Stimulated activated CD4-positive, alpha-beta T cell treated with anti-CD3 and anti-CD28 coated beads, Interleukin-1b, Interleukin-23, amount 100 ng/mL, for 24 hours (primary cell): ENCODE data around the gene MLIP.
"Not testable (repeated sequence)": the region's sequence is repeated elsewhere in the genome, so short reads cannot be mapped to it uniquely, and the experiment has no call there.

Source experiments
- DNase-seq, 4 experiments: peaks; one replicate each; pipeline ENCODE4 v3.0.0-alpha.2; 2020; ENCODE audit warnings: low read depth in 4 of 4, low spot score in 1 of 4

The MLIP gene

DNA sequence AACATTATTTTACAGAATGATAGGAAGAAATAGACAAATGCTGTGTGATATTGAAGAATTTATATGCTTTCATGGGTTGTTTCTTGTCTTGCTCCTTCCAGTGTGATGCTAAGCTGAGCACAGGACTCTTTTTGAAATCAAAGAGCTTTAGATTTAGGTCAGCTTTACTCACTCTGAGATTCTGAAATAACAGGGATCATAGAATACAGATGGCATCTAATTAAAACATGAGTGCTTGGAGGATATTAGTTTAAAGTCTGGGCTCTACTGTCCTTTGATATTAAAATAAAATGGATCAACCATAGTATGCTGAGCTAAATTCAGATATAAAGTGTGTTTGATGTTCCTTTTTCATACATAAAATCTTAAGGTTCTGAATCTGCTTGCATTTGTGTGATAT is 29.6 kb downstream of the MLIP start:
- no peak for DNase-seq

DNA sequence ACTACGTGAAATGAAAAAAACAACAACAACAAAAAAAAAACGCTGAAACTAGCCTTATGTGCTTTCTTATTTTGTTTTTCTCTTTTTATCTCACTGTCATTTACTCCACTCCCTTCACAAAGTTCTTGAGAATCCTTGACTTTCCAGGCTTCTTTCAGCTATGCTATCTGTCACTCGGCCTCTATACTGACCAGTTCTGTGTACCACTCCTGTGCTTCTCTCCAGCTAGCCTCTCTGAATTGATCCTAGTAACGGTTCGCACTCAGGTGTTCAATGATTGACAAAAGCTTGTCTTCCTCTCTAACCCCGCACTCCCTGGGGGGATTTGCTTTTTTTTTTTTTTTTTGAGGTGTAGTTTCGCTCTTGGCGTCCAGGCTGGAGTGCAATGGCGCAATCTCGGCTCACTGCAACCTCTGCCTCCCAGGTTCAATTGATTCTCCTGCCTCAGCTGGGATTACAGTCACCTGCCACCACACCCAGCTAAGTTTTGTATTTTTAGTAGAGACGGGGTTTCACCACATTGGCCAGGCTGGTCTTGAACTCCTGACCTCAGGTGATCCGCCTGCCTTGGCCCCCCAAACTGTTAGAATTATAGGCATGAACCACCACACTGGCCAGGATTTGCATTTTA is 31.8 kb downstream of the MLIP start:
- no peak for DNase-seq

DNA sequence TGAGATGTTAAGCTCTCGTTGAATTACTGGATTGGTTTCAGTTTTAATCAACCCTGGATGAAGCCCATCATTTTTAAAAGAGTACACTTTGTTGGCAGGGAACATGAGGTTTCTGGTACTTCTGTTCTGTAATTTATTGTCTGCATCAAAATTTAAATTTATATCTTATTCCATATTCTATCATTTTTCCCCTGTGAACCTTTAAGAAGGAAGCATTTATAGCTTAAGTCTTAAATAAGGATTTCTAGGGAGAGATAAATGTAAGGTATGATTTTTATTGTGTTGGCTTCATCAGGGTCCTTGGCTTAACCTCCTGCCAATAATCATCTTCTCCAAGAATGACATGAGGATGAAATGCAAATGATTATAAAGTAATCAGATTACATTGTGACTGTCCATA is 40.6 kb downstream of the MLIP start:
- no peak for DNase-seq

DNA sequence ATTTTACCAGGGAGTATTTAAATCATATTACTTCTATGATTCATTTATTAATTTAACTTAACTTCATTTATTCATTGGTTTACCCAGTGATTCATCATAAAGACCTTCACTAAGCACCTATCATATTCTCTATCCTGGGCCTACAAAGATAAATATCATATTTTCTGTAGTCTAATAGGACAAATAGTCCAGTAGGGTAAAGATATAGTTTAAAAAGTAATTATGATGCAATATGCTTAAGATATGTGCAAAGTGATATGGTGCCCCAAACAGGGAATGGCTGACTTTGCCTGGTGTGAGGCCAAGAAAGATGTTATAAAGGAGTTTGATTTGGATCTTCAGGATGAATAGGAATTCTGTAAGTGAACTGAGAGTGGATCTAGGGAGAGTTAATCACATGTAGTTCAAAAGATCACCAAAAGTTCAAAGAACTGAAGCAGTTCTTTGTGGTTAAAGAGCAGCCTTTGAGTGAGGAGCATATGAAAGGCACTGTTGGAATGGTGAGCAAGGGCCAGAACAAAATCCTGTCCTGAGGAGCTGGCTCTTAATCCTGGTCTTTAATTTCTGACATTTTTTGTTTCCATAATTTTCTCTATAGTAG is 45.5 kb downstream of the MLIP start:
- no peak for DNase-seq

DNA sequence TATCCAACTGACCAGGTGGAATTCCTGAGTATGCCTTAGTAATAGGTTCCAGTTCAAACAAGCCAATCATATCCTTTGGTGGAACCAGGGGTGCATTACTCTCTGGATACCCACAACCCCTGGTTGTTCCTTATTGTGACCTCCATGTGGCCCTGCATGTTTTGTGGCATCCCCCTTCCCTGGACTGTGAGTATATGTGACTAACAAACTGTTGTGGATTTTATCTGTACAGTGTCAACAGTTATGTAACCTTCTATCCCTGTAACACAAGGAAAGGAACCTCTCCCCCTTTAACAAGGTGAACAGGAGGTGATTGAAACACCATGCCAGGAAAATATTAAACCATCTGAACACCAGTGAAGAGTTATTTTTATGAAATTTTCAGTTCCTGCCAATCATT is 46.2 kb downstream of the MLIP start:
- no peak for DNase-seq

DNA sequence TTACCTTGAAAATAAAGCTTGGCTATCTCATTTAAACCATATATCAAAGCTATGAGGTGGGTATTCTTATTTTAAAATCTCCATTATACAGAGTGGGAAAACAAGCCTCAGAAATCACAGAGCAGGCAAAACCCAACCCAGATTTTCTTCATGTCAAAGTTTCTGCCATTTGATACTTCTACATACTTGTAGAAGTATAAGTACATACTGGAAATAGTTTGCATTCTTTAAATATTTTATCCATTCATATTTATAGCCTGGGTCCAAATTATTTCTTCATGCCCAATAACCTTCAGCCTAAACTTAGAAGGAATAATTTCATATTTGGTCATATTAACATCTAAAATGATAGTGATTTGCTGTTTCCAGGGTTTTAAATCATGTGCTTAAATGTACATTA is 61.8 kb downstream of the MLIP start:
- no peak for DNase-seq

DNA sequence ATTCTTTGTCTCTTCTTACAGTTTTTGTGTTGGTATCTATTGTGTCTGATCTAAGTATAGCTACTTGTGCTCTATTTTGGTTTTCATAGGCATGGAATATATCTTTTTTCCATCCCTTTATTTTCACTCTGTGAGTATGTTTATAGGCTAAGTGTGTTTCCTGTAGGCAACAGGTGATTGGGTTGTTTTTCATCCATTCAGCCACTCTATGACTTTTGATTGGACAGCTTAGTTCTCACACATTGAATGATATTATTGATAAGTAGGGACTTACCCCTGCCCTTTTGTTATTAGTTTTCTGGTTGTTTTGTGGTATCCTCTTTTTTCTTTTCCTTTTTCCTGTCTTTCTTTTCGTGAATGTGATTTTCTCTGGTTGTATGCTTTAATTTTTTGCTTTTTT is 67.9 kb downstream of the MLIP start:
- DNase-seq: no peak

GRCh38 chr6:54183616-54184015 is 72.4 kb downstream of the MLIP start:
- DNase-seq: no peak

GRCh38 chr6:54185885-54186284 is 74.6 kb downstream of the MLIP start:
- no peak for DNase-seq

DNA sequence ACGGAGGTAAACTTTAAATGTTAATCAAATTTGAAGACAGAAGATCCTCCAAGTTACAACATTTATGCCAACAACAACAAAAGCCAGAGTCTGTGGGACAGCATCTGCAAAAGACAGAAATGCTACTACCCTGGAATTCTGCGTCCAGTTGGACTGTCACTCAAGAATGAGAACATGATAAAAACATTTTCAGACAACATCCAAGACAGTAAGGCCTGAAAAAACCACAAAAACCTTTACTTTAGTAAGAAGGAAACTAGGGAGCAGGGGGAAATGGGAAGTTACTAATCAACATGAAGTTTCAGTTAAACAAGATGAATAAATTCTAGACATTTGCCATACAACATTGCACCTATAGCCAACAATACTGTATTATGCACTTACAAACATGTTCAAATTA is 77.6 kb downstream of the MLIP start:
- no peak for DNase-seq

DNA sequence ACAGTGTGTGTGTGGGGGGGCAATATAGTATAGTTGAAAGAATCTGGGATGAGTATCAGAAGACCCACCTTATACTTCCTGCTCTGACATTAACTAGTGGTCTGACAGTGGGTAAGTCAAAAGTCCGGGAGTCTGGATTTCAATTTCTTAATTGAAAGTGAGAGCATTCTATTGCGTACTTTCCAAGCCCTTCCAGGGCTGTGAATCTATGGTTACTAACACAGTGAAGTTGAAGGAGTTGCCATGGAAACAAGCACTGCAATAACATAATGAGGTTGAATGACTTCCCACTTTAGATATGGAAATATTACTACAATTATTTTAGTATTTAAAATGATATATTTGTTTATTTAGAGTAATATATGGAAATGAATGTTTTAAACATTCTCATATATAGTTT is 80.2 kb downstream of the MLIP start:
- no peak for DNase-seq

- DNase-seq: no peak
Measured at GRCh38 chr6:54192993-54193392, 81.8 kb downstream of the MLIP start.

GRCh38 chr6:54193560-54193959 is 82.3 kb downstream of the MLIP start:
- no peak for DNase-seq

DNA sequence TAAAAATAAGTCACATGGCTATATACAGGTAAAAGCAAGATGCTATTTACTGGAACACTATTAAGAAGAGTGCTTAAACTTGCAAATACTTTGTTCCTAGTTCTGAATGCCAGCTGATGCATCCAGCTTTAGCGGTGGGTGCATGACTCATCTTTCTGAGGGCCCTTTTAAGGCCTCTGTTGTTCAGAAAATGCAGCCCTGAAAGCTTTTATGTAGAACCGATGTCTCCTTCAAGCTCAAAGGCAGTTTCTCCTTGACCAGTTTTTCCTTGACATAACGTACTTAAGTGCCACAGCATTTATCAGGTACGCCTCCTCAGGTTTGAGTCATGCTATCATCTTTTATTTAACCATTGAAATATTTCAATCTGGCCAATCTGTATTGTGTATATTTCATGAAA is 82.8 kb downstream of the MLIP start:
- no peak for DNase-seq

DNA sequence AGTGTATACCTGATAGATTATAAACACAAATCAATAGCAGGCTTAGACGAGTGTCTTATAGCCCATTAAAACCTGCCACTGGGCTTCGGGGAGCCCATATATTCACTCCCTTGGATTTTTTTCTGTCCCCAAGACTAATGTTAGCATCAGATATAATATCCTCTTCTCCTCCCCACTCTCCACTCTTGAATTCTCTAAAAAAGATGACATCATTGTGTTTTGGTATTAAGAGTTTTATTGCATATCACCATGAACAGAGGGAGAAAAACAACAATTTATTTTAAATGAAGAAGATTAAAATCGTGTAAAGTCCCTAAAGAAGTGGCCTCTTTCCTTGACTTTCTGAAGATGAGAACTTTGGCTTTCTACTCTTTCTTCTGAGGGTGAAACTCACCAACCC is 84.4 kb downstream of the MLIP start:
- no peak for DNase-seq

- no peak for DNase-seq
Measured at GRCh38 chr6:54196905-54197304, 85.7 kb downstream of the MLIP start.

DNA sequence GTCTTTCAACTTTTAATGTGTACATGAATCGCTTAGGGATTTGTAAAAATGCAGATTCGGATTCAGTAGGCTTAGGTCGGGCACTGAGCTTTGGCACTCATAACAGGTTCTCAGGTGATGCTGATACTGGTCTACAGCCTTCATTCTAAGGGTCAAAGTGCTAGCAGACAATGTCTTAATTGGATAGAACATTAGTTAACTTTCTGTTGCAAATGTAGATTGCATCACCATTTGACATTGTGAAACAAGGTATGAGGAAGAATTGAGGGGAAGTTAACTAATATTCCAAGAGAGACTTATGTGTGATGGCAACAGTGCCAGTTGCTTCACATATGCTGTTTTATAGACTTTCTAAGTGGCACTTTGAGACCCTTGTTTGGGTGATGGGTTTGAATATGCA is 86.9 kb downstream of the MLIP start:
- no peak for DNase-seq

- DNase-seq: not testable (repeated sequence)
Measured at GRCh38 chr6:54203474-54204035, 92.3 kb downstream of the MLIP start.

GRCh38 chr6:54204921-54205591 is 93.8 kb downstream of the MLIP start:
- DNase-seq: no peak

DNA sequence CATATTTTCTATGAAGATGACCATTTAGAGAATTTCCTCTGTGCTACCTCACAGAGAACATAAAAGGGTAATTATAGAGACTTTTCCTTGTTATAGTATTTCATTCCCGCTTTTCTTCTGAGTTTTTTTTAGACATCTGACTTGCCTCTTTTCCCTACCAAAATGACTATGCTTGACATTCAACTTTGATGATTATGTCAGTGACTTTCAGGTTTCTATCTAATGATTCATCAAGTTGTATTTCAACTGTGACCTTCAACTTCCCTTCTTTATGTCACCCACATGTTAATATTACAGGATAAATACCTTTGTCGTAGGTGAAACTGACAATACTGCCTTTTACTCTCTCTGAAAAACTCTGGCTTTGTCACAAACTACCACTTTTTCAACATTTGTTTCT is 95.3 kb downstream of the MLIP start:
- no peak for DNase-seq

DNA sequence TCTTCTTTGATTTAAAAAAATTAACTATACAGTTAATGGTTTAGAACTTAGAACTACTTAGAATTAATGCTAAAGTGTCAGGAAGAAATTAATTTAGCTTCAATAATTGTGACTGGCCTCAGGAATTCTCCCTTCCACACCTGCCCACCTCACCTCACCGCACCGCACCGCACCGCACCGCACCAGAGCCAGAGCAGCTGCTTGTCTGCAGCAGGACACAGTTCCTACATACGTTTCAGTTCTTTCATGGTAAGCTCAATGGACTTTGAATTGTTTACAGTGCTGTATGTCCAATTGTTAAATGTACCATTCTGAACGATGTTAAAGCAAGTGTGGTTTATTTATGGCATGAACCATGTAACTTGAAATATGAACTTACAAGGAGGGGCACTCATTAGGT is 98.7 kb downstream of the MLIP start:
- not testable (repeated sequence) for DNase-seq

DNA sequence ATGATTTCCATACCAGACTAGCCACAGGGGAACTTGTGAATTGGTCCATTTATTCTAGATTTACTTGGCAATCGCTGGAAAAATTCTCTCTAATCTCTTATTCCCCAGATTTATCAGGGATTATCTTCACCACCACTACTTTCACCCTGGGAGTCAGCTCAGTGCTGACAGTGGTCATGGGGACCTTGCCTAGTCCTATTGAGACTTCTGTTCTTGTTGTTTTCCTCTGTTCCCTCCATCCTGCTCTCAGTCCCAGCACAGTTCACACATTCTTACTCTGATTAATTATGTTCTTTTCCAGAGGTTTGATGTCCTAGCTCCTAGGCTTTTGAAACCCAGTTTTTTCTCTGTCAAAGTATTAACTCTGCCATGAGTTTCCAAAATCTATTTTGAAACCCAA is 103.0 kb downstream of the MLIP start:
- no peak for DNase-seq

DNA sequence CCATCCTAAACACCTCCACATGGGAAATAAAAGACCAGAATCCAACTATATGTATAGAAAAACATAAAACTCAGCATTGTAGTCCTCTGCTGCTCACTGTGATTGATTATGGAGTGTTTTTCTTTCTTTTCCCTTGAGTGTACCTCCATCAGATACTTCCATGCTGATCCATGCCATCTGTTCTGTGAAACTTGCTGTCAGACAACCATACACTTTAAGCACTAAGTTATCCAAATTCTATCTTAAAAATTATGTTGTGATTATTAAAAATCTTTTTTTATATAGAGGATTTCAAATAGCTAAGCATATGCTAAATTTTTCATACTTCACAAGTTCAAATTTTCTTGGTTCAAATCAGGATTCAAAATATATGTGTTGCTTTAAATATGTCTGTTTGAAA is 105.1 kb downstream of the MLIP start:
- no peak for DNase-seq
